Activated CD4-positive, alpha-beta T cell treated with anti-CD3 and anti-CD28 coated beads, Interleukin-10, Interleukin-2, amounts not matched to agents 100 ng/mL and 50 ng/mL, durations not matched to agents 16 hours and 8 hours (primary cell): ENCODE results near the gene EPB41L3.
"Not testable (repeated sequence)": the region's sequence is repeated elsewhere in the genome, so short reads cannot be mapped to it uniquely, and the experiment has no call there.

ENCODE experiments used
- DNase-seq: peaks from one replicate; pipeline ENCODE4 v3.0.0-alpha.2; 2020

Gene EPB41L3

GRCh38 chr18:5530629-5531178, 13.1 kb downstream of the EPB41L3 start:
- no peak for DNase-seq

- DNase-seq: no peak
Observed at GRCh38 chr18:5529471-5529870, 14.3 kb downstream of the EPB41L3 start.

- DNase-seq: no peak
Observed at GRCh38 chr18:5527603-5528002, 16.2 kb downstream of the EPB41L3 start.

GRCh38 chr18:5524660-5525059, 19.1 kb downstream of the EPB41L3 start:
- no peak for DNase-seq

GRCh38 chr18:5521000-5521399, 22.8 kb downstream of the EPB41L3 start:
- DNase-seq: no peak

- DNase-seq: no peak
Observed at GRCh38 chr18:5520464-5520863, 23.3 kb downstream of the EPB41L3 start.

- DNase-seq: no peak
Observed at GRCh38 chr18:5519448-5520298, 24.1 kb downstream of the EPB41L3 start.

GRCh38 chr18:5518899-5519371, 24.9 kb downstream of the EPB41L3 start:
- DNase-seq: no peak

- no peak for DNase-seq
Observed at GRCh38 chr18:5518179-5518770, 25.5 kb downstream of the EPB41L3 start.

GRCh38 chr18:5516841-5517240, 27.0 kb downstream of the EPB41L3 start:
- DNase-seq: no peak

GRCh38 chr18:5515011-5515784, 28.6 kb downstream of the EPB41L3 start:
- no peak for DNase-seq

DNA sequence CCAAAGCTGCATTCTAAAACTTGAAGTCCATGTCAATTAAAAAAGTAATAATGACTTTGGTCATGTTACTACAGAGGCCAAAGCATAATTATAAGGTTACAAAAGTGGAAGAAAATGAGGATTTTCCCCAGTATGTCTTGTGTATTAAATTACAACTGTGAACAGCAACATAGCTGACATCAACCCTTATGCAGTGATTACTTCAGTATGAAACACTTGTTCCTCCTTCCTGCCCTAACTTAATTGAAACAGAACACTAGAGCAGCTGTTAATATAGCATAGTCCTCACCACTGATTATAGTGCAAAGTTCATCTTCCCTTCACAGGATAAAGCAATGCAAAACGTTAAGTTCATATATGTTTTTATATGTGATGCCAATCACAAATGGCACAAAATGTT, 29.9 kb downstream of the EPB41L3 start:
- no peak for DNase-seq

- no peak for DNase-seq
Observed at GRCh38 chr18:5512176-5512575, 31.6 kb downstream of the EPB41L3 start.

DNA sequence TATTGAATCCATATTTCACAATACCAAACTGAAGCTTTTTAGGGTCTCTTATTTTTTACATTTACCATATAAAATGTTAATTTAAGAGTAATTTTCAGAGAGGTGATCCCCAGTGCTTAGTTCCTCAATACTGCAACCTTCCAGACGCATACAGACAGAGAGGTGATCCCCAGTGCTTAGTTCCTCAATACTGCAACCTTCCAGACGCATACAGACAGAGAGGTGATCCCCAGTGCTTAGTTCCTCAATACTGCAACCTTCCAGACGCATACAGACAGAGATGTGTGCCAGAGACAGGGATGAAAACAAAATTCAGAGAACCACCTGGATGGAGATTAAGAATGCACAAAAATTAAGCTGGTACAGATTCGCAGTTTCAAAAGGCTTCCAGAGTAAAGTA, 32.3 kb downstream of the EPB41L3 start:
- DNase-seq: not testable (repeated sequence)

- no peak for DNase-seq
Observed at GRCh38 chr18:5510135-5510846, 33.5 kb downstream of the EPB41L3 start.

GRCh38 chr18:5508821-5509220, 35.0 kb downstream of the EPB41L3 start:
- DNase-seq: no peak

DNA sequence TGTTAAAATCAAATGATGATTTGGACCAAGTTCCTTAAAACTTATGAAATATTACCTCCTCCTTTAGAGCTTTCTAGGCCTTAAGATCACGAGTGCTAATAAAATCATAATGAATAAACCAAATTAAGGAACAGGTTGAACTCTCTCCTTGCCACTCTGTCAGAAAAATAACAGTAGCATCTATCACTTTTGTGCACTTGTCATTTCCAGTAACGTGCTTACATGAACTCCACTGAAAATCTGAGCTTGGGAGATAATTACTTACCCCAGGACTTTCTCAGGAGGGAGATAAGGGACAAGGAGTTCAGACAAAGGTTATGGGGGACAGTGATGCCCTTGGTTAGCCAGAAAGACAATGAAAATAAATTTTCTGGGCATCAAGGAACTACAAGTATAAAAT, 36.0 kb downstream of the EPB41L3 start:
- no peak for DNase-seq

- no peak for DNase-seq
Observed at GRCh38 chr18:5506174-5506573, 37.6 kb downstream of the EPB41L3 start.

- DNase-seq: no peak
Observed at GRCh38 chr18:5503740-5504139, 40.1 kb downstream of the EPB41L3 start.

DNA sequence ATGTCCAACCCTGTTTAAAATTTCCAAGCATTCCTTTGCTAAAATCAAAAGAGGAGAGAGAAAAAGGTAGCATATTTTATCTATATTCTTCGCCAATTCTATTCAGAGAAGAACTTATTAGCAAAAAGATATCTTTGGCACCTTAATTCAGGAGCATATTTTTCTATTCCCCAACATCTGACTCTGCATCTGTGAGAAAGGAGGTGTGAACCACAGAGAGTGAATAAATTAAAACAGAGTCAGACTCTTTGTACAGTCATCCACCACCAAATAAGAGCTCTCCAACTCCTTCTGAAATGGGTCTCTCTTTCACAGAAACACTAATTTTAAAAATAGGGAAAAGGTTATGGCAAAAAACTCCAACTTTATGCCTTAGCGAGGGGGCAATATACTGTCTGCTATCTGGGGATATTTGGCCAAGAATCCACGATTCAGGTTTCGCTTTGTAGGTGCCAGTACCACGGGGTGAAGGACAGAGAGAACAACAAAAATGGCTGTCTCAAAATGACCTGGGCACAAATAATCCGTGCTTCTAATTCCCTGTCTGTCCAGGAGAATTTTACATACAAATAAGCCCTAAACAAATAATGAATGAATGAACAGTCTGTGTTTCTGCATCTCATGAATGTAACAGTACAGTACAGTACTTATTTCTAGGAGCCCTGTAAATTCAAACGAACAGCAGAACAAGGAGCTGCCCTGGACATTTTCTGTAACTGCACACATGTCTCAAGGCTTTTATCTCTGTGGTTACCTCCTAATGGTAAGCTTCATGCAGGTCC, 43.4 kb downstream of the EPB41L3 start:
- DNase-seq: no peak

DNA sequence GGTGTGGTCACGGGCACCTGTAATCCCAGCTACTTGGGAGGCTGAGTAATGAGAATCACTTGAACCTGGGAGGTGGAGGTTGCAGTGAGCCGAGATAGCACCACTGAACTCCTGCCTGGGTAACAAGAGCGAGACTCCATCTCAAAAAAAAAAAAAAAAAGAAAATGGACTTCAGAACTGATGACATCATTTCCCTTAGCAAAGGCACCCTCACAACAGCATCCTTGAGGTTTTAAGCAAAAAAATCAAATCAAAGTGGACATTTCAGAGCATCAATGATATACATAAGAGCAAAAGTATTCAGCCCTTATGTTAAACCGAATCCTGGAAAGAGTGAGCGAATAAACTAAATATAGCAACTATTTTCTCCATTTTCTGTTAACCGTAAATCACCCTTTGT, 45.3 kb downstream of the EPB41L3 start:
- DNase-seq: no peak

DNA sequence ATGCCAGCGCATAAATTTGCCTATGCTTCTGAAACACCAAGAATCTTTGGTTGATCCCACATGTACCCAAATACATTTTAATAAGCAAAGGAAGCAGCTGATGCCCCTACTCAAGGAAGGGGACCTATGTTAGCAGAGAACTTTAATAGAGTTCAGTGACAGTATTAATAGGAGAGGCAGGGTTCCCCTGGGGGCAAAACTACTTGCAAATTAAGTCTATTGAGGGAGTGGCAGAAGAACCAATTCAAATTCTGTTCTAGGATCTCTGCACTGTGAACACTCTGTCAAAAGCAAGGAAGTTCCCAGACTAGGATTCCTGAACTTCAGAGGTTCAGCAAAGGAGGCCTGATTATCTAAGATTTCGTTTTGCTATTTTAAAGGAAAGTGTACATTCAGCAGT, 47.5 kb downstream of the EPB41L3 start:
- no peak for DNase-seq
